Forelimb muscle (tissue), 1 donor: Measurements from ENCODE around the gene LPP. TPM values are rescaled to one million over a fixed set of nuclear protein-coding genes. Genes with fewer than 3 reads are reported as not detected.

Experiments used
- DNase-seq: peaks from one replicate; pipeline ENCODE4 v3.0.0-alpha.2; 2013; ENCODE audit warnings: low read depth
- polyA plus RNA-seq: library from polyadenylated mRNA; unstranded; fragments of 120-200 nt; gene quantifications from one replicate; pipeline ENCODE4 v1.2.1, GENCODE V29; 2013; ENCODE audit not compliant: insufficient read length

The LPP gene
- polyA plus RNA-seq, 1 donor: 12.4 TPM

- DNase-seq: no peak
Measured at GRCh38 chr3:188782613-188783124, 628.7 kb downstream of the LPP start.

DNA sequence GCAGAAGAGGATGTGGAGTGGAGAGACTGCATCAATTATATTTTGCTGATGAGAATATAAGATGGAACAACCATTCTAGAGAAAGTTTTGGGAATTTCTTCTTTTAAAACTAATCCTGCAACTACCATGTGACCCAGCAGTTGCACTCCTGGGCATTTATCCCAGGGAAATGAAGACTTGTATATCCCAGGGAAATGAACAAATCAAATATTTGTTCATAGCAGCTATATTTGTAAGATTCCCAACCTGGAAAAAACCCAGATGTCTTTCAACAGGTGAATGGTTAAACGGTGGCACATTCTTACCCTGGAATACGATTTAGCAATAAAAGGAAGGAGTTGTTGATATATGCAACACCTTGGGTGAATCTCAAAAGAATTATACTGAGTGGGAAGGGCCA lies 632.5 kb downstream of the LPP start:
- no peak for DNase-seq

DNA sequence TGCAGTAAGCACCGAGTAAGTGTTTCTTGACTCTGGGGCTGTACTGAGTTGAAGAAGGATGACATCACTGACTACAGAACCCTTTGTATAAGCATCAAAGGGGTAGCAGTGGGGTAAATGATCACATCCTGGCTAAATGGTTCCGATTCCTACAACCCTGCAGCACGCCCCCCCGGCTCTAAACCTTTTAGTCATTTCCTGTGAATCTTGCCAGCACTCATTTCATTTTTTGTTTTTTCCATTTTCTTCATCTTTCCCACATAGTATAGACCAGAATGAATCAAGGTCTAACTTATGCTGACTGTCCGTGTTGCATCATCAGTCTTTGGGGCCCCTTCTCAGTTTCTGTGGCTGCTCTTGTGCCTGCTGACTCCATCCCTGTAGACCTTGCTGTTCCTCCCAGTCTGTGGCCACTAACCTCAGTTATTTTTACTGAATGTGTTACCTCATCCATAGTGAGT lies 634.7 kb downstream of the LPP start:
- no peak for DNase-seq

GRCh38 chr3:188789251-188789650 lies 635.3 kb downstream of the LPP start:
- no peak for DNase-seq

DNA sequence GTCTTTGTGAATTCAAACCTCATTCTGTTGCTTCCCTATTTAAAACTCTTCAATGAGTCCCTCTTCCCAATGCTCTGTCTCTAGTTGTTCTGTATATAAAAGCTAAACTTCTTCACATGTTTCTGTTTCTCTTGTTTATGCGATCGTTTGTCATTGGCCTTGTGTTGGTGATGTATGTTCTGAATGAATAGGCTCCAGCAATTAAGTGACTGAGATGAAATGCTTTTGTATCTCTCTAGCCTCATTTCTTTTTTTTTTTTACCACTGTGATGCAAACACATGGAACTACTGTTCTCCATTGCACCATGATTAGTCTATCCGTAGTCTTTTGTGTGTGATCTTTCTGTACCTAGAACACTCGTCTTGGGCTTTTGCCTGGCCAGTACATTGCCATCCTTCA lies 637.4 kb downstream of the LPP start:
- no peak for DNase-seq

GRCh38 chr3:188792793-188793192 lies 638.8 kb downstream of the LPP start:
- DNase-seq: no peak

DNA sequence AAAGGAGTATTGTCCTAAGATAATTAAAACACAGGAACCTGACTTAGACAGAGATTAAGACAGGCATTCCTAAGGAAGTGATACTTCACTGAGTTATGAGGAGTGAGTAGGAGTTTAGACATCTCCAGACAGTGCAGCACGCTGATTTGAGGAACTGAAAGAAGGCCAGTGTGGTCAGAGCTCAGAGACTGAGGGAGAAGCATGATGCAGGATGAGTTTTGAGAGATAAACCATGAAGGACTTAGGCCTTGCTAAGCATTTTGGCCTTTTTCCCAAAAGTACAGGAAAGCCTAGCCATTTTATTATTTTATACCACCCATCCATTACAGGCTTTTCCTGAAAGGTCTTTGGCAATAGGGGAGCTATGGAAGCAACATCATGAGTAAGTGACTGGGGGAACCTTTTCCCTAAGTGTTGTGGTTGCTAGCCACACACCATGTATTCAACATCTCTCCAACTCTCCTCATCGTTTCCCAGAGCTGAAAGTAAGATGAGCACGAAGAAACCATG lies 642.2 kb downstream of the LPP start:
- no peak for DNase-seq

GRCh38 chr3:188797045-188797444 lies 643.1 kb downstream of the LPP start:
- no peak for DNase-seq

DNA sequence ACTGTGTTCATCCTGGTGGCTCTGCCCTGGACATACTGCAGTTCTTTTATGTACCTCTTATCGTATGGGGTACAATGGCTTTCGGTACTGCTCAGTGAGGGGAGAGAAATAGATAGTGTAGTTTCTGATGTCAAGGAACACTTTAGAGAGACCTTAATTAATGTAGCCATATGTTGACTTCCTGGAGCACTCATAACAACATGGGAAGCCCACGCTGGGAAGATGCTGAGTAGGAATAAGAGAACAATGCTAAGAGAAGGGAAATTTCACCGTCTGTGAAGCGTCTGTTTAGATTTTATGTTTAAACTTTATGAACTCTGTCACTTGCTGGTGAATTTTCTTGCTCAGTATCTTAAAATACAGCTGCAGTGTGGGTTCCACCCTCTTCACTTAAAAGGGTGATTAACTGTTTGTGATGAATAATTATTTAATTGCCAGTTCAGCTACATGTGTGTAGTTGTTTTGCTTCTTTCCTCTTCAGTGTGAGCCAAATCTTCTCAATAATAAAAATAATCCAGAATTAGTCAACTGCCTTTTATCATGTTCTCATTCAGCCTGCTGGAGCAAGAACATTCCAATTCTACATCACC lies 644.7 kb downstream of the LPP start:
- no peak for DNase-seq

GRCh38 chr3:188801393-188801792 lies 647.4 kb downstream of the LPP start:
- DNase-seq: no peak

GRCh38 chr3:188802645-188803044 lies 648.7 kb downstream of the LPP start:
- DNase-seq: no peak

DNA sequence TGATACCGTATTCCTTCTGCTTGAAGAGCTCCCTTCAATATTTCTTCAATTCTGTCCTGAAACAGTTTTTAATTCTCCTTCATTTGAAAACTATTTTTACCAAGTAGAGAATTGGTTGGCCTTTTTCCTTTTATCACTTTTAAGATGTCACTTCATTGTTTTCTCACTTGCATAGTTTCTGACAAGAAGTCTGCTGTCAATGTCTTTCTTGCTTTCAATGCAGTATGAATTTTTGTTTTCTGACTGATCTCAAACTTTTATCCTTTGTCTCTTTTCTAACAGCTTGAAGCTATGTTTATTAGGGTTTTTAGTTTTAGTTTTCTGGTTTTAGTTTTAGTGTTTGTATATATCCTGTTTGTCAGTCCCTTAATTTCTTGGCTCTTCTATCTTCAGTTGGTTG lies 653.0 kb downstream of the LPP start:
- no peak for DNase-seq

- no peak for DNase-seq
Measured at GRCh38 chr3:188812198-188812597, 658.2 kb downstream of the LPP start.

DNA sequence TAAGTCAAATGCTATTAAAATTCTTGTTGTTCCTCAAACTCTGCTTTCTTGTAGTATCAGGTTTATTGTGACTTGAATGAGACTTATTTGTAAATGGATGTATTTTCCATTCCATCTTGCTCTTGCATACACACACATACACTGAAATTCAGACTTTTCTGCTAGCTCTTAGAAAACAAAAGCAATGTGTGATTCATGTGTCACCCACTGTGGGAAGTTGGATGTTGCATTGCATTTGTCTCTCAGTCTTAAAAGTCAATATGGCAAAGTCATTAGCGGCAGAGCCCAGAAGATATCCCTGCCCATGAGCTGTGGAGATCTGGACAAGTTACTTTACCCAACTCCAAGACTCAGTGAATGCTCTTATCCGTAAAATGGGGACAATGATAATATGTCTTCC lies 660.6 kb downstream of the LPP start:
- no peak for DNase-seq

DNA sequence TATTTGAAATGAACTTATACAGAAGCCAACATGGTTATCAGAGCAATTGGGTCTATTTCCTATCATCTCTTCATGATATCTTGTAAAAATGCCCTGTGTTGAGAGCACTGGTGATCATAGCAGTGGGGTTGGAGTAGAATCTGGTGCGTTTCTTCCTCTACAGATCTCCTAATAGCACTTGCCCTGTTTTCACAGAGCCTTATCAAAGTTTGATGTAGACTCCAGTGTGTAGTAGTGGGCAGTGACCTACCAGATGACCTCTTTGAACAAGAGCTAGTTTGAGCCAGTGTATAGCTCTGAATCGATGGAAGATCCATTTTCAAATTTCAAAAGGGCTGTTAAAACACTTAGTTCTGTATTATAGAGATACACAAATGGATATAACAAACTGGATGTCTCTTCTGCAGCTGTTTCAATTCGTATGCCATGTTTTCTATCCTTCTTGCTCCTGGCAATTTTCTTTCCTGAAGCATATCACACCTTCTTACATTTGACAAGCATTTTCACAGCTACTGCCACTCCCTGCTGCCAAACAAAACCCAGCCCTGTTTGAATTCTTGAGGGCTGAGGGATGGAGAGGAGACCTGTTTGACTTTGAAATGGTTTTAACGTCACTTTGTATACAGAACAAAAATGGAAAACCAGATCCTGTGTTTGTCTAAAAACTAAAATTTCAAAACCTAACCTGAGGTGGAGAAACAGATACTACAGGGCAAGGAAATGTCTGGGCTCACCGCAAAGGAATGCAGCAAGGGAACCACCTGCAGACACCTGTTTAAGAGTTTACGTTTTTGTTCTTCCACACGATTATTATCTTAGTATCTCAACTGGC lies 663.4 kb downstream of the LPP start:
- no peak for DNase-seq

GRCh38 chr3:188817935-188818269 lies 663.9 kb downstream of the LPP start:
- DNase-seq: no peak

DNA sequence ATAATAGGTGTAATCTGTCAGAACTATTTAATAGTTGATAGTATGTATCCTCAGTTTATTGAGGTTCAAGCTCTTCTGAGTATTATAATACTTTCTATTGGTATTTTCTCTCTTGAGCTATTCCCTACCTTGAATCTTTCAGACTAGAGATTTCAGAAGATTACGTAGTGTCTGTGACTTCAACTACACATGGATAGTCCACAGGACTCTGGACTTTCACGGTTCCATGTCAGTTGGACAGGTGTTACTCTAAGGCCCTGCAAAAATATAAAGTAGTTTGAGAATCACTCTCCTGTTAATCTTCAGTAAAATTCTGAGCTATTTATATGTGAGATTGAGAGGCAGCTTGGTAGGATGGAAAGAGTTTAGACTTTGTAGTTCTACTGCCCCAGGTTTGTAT lies 664.3 kb downstream of the LPP start:
- DNase-seq: no peak

GRCh38 chr3:188819939-188820338 lies 666.0 kb downstream of the LPP start:
- no peak for DNase-seq

DNA sequence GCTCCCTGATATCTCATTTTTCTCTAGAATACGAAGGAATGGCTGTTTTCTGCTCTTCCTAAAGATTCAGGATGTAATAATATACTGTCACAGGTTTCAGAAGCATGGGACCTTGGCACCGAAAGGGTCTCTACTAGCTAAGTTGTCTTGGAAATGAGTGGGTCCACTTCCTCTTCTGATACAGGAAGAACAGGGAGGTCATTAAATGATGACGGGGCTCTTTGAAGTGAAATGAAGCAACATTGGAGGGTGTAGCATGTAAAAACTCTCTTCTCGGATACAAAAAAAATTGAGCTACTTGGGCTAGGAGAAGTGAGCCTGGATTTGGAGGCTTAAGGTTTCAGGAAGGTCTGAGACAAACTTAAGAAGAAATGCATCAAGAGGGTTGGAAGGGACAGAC lies 668.0 kb downstream of the LPP start:
- no peak for DNase-seq

DNA sequence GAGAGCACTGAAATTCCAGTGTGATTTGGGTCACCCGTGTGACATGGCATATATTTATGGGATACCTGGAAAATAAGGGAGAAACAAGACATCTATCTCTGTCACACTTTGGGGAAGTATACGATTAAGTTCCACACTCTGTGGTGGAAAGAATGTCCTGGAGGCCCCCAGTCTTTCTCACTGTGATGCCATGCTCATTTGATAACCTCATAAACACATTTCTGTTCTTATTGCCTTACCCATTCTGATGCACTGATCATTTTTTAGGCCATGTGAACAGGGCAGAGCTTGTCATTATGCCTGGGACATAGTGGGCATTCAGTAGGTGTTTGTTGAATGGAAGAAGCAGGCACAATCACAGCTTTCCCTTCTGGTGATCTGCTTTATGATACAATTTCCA lies 668.5 kb downstream of the LPP start:
- DNase-seq: no peak

DNA sequence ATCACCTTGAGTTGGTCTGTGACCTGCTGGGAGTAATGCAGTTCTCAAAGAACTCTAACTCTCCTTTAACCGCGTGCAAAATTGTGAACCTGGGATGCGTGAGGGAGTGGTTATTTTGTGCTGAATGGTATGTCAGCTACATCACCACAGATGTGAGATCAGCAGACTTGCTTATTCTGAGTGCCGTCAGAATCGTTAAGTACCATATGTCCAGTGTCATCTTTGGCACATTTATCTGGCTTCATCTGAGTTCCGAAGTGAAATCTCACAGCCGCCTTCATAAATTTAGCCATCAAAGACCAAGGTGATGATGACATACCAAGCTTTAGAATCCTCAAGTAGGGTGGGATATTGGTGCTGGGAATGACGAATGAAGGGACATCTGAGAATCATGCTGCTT lies 670.6 kb downstream of the LPP start:
- DNase-seq: no peak

DNA sequence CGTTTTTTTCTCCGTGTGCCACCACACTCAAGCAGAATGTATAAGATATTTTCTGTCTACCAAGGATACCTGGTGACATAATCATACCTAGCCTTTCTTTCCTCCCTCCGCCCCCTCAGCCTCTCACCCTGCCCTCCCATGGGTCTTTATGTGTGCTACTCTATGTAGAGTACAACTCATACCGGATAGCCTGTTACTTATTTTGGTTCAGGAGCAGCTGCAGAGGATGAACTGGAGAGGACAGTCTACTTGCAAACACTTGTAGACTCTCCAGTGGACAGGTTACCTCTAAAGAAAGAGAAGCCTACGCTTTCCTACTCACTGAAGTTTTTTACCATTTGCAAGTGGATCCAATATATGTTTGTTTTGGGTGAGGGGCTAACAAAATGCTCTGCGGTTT lies 671.9 kb downstream of the LPP start:
- no peak for DNase-seq

GRCh38 chr3:188826574-188826973 lies 672.6 kb downstream of the LPP start:
- no peak for DNase-seq
